ENCODE measurements around the gene GCK.

GRCh38 chr7:44152971-44153947 is 36.0 kb downstream of the GCK start:
- TF ChIP-seq CTCF (IDR thresholded peaks at IDR 0.05) (no peak), RFX5 (IDR thresholded peaks at IDR 0.05; ENCODE audit: low read length) (no peak), YY1 (IDR thresholded peaks at IDR 0.05; ENCODE audit: low read depth) (no peak), MXI1 (IDR thresholded peaks at IDR 0.05; ENCODE audit: low read depth, low read length) (no peak), POLR2AphosphoS5 (IDR thresholded peaks at IDR 0.05; ENCODE audit: low read depth, low read length) (no peak), CHD2 (IDR thresholded peaks at IDR 0.05; ENCODE audit: low read length, partially characterized antibody) (no peak), REST (IDR thresholded peaks at IDR 0.05; ENCODE audit: low read depth, low read length) (no peak)

All from SK-N-SH (cell line).